Smooth muscle cell (in vitro differentiated cells): ENCODE data around the gene TNS3. TPM values are rescaled to one million over a fixed set of nuclear protein-coding genes. Genes with fewer than 3 reads are reported as not detected.
A peak's percentile ranks its signal among the peaks of the same experiment; 100 is the strongest.

ENCODE experiments used
- DNase-seq: peaks from one replicate; lab custom pipeline; 2025; ENCODE audit not compliant: unreplicated experiment; lab: John Stamatoyannopoulos, UW
- H2AFZ ChIP-seq: fragments of 200-600 bp; sonication (generic); 2 replicates; pipeline ENCODE4 v1.6.0; 2016; ENCODE audit warnings: antibody characterized with exemption, low read depth, mild to moderate bottlenecking
- H3F3A ChIP-seq: fragments of 200-600 bp; sonication (generic); 2 replicates; pipeline ENCODE4 v1.6.0; 2017; ENCODE audit warnings: antibody characterized with exemption, low read depth
- H3K27ac ChIP-seq: fragments of 200-600 bp; sonication (generic); 2 replicates; pipeline ENCODE4 v1.5.1; 2016; ENCODE audit warnings: low read depth, mild to moderate bottlenecking
- H3K27me3 ChIP-seq: fragments of 200-600 bp; sonication (generic); 2 replicates; pipeline ENCODE4 v1.6.1; 2016; ENCODE audit warnings: low read depth, mild to moderate bottlenecking
- H3K36me3 ChIP-seq: fragments of 200-600 bp; sonication (generic); 2 replicates; pipeline ENCODE4 v1.5.1; 2016; ENCODE audit warnings: low read depth
- H3K4me1 ChIP-seq: fragments of 200-600 bp; sonication (generic); 2 replicates; pipeline ENCODE4 v1.5.1; 2016; ENCODE audit warnings: low read depth
- H3K4me2 ChIP-seq: fragments of 200-600 bp; sonication (generic); 2 replicates; pipeline ENCODE4 v1.6.0; 2016; ENCODE audit warnings: mild to moderate bottlenecking
- H3K4me3 ChIP-seq: fragments of 200-600 bp; sonication (generic); 2 replicates; pipeline ENCODE4 v1.5.1; 2016; ENCODE audit warnings: mild to moderate bottlenecking
- H3K79me2 ChIP-seq: fragments of 200-600 bp; sonication (generic); 2 replicates; pipeline ENCODE4 v1.6.0; 2016; ENCODE audit warnings: low read depth, mild to moderate bottlenecking
- H3K9ac ChIP-seq: fragments of 200-600 bp; sonication (generic); 2 replicates; pipeline ENCODE4 v1.6.0; 2016; ENCODE audit warnings: low read depth
- H3K9me3 ChIP-seq: fragments of 200-600 bp; sonication (generic); replicated peaks from 2 replicates; pipeline ENCODE4 v1.5.1; 2016; ENCODE audit warnings: low read depth
- H4K20me1 ChIP-seq: fragments of 200-600 bp; sonication (generic); 2 replicates; pipeline ENCODE4 v1.6.0; 2016; ENCODE audit warnings: low read depth
- WGBS: methylation state at CpG from one replicate; pipeline ENCODE4 v1.1.7; 2016; ENCODE audit warnings: low lambda C conversion rate; 5-methylcytosine and 5-hydroxymethylcytosine counted together
- polyA plus RNA-seq: library from polyadenylated mRNA; unstranded; fragments of >200 nt; fragmentation: Nextera tagmentation; extraction: Ambion mirVana; gene quantifications from 2 replicates; pipeline ENCODE4 v1.2.1, GENCODE V29; 2016
- total RNA-seq: library from RNA; depleted of rRNA; stranded (reverse); fragments of >200 nt; gene quantifications from 2 replicates; pipeline ENCODE4 v1.2.3, GENCODE V29; 2014
- TF ChIP-seq, protein P1 (sequence below): fragments of 200-600 bp; sonication (generic); IDR thresholded peaks from 2 replicates; pipeline ENCODE4 v1.5.1; 2017; ENCODE audit warnings: borderline replicate concordance, mild to moderate bottlenecking, antibody characterized with exemption; ENCODE audit not compliant: insufficient read depth, poor library complexity, severe bottlenecking

TNS3 gene
- total and polyA plus RNA-seq, 2 experiments from 2014 or later, result 32.6 to 50.5 TPM

DNA sequence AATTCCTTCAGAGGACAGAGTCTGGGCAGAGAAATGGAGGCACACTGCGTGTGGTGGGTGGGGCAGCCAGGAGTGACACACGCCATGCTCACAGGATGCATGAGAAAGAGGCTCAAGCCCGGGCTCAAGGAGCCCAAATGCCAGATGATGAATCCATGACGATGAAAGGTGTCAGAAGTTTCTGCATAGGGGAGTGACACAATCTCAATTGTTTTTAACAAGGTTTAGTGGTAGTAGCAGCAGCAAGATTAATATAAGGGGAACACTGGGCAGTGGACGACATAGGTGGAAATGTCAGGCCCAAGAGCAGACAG, 126.1 kb downstream of the TNS3 start:
- Histone ChIP-seq H2AFZ (no peak overlapping the region), H3F3A (peaks cover 24% of the 10 kb centered on the region), H3K27me3 (no peaks in the 10 kb centered on the region), H3K79me2 (peaks cover 52% of the 10 kb centered on the region), H3K4me1 (peaks cover 20% of the 10 kb centered on the region), H3K36me3 (no peaks in the 10 kb centered on the region), H3K4me2 (no peak overlapping the region), H3K9ac (no peak overlapping the region), H3K4me3 (no peak overlapping the region), H3K9me3 (no peaks in the 10 kb centered on the region), H4K20me1 (peaks cover 93% of the 10 kb centered on the region), H3K27ac (no peak overlapping the region)
- 97% methylated on average over 5 of the region's 5 CpGs for WGBS
- TF ChIP-seq, protein P1, sequence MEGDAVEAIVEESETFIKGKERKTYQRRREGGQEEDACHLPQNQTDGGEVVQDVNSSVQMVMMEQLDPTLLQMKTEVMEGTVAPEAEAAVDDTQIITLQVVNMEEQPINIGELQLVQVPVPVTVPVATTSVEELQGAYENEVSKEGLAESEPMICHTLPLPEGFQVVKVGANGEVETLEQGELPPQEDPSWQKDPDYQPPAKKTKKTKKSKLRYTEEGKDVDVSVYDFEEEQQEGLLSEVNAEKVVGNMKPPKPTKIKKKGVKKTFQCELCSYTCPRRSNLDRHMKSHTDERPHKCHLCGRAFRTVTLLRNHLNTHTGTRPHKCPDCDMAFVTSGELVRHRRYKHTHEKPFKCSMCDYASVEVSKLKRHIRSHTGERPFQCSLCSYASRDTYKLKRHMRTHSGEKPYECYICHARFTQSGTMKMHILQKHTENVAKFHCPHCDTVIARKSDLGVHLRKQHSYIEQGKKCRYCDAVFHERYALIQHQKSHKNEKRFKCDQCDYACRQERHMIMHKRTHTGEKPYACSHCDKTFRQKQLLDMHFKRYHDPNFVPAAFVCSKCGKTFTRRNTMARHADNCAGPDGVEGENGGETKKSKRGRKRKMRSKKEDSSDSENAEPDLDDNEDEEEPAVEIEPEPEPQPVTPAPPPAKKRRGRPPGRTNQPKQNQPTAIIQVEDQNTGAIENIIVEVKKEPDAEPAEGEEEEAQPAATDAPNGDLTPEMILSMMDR, result no peak
- no peak for DNase-seq

DNA sequence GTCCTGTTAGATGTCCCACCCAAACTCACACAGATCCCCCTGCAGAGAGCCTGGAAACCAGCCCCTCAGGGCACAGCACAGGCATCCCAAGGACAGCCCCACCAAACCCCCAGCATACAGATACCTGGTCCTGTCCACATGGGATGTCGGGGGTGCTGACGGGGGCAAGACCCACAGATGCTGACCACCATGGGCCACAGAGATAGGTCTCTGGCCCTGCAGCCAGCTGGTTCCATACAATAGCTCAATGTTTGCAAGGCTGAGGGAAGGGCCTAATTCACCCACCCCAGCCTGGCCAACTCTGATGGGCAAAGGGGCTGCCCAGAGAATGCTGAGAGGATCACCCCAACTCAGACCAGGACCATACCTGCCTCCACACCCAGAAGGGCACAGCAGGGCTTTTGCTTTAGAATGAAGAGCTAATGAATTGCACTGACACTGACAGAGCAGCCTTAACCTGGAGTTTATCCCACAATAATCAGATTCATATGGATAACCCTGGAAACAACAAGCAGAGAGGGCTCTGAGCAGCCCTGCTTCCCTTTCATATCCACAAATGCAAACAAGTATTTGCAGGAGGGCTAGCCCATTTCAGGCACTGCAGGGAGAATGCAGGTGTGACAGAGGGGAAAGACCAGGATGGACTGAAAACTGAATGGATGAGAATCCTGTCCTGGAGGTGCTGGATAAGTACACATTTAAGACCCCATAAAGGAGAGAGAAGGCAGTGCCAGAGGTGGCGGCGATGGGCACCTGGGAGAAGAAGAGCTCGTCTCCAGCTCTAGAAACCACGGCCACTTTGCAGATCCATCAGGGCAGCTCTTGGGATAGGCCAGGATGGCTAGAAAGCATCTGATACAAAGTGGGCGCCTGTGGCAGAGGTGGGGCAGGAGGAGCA, 126.7 kb downstream of the TNS3 start:
- Histone ChIP-seq H3K79me2 (peaks cover 46% of the 10 kb centered on the region), H3K36me3 (no peaks in the 10 kb centered on the region), H3K27me3 (no peaks in the 10 kb centered on the region), H3K4me1 (peaks cover 20% of the 10 kb centered on the region), H3F3A (peaks cover 29% of the 10 kb centered on the region), H3K9ac (no peak overlapping the region), H2AFZ (no peak overlapping the region), H3K9me3 (no peaks in the 10 kb centered on the region), H3K27ac (no peak overlapping the region), H3K4me2 (no peak overlapping the region), H3K4me3 (no peak overlapping the region), H4K20me1 (peaks cover 94% of the 10 kb centered on the region)
- 97% methylated on average over 7 of the region's 7 CpGs for WGBS
- DNase-seq, result no peak
- TF ChIP-seq, protein P1, result no peak

DNA sequence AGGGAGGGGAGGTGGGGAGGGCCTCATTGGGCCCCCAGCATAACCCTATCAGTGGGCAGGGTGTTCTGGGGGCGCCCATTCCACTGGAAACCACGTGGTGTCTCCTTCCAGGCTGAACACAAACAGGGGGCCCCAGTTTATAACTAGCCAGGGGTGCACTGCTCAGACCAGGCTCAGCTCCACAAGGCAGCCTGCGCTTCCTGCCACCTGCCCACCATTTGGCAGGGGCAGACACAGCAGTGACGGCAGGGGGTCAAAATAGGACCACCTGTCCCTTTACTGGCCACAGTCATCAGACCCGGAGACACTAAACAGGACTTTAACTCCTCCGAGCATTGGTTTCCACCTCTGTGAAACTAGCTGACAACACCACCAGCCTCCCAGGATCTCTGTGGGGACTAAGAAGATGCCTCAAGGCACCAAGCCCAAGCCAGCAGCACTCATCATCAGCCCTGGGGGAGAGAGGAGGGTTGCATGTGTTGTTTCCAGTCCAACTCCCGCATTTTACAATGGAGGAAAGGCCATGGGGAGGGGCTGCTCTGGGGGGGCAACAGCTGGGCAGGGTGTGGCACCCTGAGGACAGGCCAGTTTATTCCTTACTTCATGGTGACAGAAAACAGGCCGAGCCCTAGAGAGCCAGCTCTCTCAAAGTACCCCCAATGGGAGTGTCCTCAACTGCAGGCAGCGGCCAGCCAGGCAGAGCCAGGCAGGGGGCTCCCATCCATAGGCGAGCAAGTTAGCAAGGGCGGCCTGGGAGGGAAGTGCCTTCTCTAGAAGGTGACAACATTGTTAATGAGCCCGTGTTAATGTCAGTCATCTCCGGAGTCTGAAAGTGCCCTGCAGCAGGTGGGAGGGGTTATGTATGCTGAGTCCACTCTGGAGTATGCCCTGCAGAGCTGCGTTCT, 127.6 kb downstream of the TNS3 start:
- Histone ChIP-seq H3K79me2 (peaks cover 41% of the 10 kb centered on the region), H3K27ac (peak overlapping the region; percentile 89), H3K36me3 (no peaks in the 10 kb centered on the region), H3F3A (peaks cover 29% of the 10 kb centered on the region), H3K9ac (peak overlapping the region; percentile 65), H3K4me3 (no peak overlapping the region), H3K4me2 (peak overlapping the region; percentile 67), H4K20me1 (peaks cover 96% of the 10 kb centered on the region), H3K27me3 (no peaks in the 10 kb centered on the region), H3K4me1 (peaks cover 20% of the 10 kb centered on the region), H2AFZ (no peak overlapping the region), H3K9me3 (no peaks in the 10 kb centered on the region)
- WGBS, result 64% methylated on average over 14 of the region's 14 CpGs
- no peak for DNase-seq
- TF ChIP-seq, protein P1, result no peak
